ENCODE measurements around the gene FAM168B.

Gene FAM168B

DNA sequence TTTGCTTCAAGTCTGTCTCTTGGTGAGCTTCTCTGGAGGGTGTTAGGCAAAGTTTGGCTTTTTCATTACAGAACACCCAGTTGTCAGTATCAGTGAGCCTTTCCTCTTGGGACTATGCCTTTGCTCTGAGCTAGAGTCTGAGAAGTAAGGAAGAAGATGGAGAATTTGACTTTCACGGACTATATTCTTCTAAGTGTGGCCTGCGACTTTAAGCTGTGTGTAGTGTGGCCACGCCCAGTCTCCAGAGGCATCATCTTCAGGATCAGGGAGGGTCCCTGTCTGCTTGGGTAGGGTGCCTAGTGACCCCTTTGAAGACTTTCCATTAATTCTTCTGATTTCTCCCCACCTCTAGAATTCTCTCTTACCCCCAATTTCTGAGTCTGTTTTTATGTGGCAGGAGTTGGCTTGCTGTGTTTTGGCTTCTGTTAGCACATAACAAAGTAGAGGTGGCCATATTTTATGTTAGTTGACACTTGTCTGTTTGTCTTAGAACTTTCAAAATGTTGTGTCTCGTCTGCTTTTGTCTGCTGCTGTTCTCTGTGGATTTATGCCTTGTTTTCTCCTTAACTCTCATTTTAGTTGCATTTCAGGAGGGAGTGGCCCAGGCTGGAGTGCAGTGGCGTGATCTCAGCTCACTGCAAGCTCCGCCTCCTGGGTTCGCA, 20.4 kb upstream of the FAM168B start:
- TF ChIP-seq YY1 (IDR thresholded peaks at IDR 0.05; ENCODE audit: insufficient read depth, insufficient read length) (no peak), SUZ12 (IDR thresholded peaks at IDR 0.05; ENCODE audit: extremely low read depth, insufficient read depth, insufficient read length) (no peak), ZNF274 (IDR thresholded peaks at IDR 0.05; ENCODE audit: low read depth, low read length) (no peak)
- Histone ChIP-seq H3K9ac (ENCODE audit: insufficient read length, low read depth) (no peak overlapping the region), H3K36me3 (ENCODE audit: insufficient read depth, insufficient read length, low read length) (peaks cover 21% of the 10 kb centered on the region), H3K4me1 (ENCODE audit: insufficient read depth, insufficient read length) (no peaks in the 10 kb centered on the region), H3K4me3 (ENCODE audit: insufficient read length, low read depth) (no peak overlapping the region), H3K9me3 (ENCODE audit: insufficient read depth, low read length) (peaks cover 9% of the 10 kb centered on the region; the same call in 1 of the 2 replicates), H3K27me3 (ENCODE audit: insufficient read depth, insufficient read length) (no peaks in the 10 kb centered on the region)
- DNase-seq (ENCODE audit: low read depth, low spot score) = no peak

DNA sequence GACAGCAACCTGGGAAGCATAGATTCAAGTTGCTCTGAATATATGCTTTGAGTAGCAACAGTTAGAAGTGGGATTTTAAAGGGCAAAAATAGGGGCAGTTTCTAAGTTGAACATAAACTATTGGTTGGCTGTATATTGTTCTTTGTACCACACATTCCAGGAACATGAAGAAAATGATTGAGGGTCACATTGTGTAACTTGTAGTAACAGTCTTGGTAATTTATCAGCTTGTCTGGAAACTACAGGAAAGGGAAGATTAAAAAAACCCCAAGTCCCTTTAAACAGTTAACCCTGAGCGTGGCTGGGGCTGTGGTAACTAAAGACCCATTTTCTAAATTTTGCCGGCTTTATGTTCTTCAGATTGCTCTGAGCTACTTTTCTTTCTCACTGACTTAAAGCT, 19.3 kb upstream of the FAM168B start:
- no peak for DNase-seq (ENCODE audit: low read depth, low spot score)
- peaks cover 28% of the 10 kb centered on the region for H3K36me3 ChIP-seq (ENCODE audit: insufficient read depth, insufficient read length, low read length)
- H3K27me3 ChIP-seq (ENCODE audit: insufficient read depth, insufficient read length) = no peaks in the 10 kb centered on the region
- TF ChIP-seq SUZ12 (IDR thresholded peaks at IDR 0.05; ENCODE audit: extremely low read depth, insufficient read depth, insufficient read length) (no peak), ZNF274 (IDR thresholded peaks at IDR 0.05; ENCODE audit: low read depth, low read length) (no peak), YY1 (IDR thresholded peaks at IDR 0.05; ENCODE audit: insufficient read depth, insufficient read length) (no peak)
- H3K9ac ChIP-seq (ENCODE audit: insufficient read length, low read depth) = no peak overlapping the region
- H3K4me3 ChIP-seq (ENCODE audit: insufficient read length, low read depth) = no peak overlapping the region
- H3K9me3 ChIP-seq (ENCODE audit: insufficient read depth, low read length) = peaks cover 9% of the 10 kb centered on the region; the same call in 1 of the 2 replicates
- no peaks in the 10 kb centered on the region for H3K4me1 ChIP-seq (ENCODE audit: insufficient read depth, insufficient read length)

DNA sequence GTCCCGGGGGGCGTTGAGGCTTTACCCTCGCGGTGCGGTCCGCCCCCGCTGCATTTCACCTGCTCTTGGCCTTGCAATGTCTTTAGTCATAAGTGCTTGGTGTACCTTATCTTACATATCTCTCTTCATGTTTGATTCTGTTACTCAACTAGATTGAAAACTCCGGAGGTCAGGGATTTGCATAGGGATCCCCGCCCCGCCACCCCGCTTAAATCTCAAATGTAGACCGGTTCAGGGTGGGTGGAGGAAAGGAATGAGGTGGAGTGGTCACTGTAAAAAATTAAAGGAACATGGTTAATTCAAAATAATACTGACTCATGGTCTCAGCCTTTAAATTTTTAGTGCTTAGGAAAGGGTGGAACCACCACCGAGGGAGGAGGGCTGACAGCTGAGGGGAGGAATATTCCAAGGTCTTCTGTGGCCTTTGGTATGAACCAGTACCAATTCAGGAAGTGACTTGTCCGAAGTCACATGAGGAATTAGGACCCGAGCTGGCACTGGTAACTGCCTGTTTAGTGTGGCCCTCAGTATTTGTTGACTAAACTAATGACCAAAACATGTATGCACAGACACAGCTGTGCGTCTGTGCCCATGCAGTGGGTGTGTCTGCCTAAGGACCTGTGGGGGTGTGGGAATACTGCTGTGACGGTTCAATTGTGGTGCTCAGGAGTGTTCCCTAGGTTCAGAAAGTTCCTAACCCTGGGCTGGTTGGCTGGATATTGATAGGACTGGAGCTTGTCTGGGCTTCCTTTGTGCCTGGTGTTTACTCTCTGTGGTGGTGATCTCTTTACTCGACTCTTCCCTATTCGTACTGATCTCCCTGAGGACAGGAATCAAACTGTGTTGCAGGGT, 12.9 kb upstream of the FAM168B start:
- H3K4me1 ChIP-seq (ENCODE audit: insufficient read depth, insufficient read length) = peaks cover 2% of the 10 kb centered on the region
- peaks cover 22% of the 10 kb centered on the region for H3K36me3 ChIP-seq (ENCODE audit: insufficient read depth, insufficient read length, low read length)
- peak overlapping the region; percentile 93 for H3K9ac ChIP-seq (ENCODE audit: insufficient read length, low read depth)
- peak overlapping the region; percentile 91 for H3K4me3 ChIP-seq (ENCODE audit: insufficient read length, low read depth)
- no peaks in the 10 kb centered on the region for H3K27me3 ChIP-seq (ENCODE audit: insufficient read depth, insufficient read length)
- TF ChIP-seq YY1 (IDR thresholded peaks at IDR 0.05; ENCODE audit: insufficient read depth, insufficient read length) = no peak
- no peak for TF ChIP-seq SUZ12 (IDR thresholded peaks at IDR 0.05; ENCODE audit: extremely low read depth, insufficient read depth, insufficient read length)
- TF ChIP-seq ZNF274 (IDR thresholded peaks at IDR 0.05; ENCODE audit: low read depth, low read length) = no peak
- DNase-seq (ENCODE audit: low read depth, low spot score) = no peak
- H3K9me3 ChIP-seq (ENCODE audit: insufficient read depth, low read length) = no peaks in the 10 kb centered on the region

DNA sequence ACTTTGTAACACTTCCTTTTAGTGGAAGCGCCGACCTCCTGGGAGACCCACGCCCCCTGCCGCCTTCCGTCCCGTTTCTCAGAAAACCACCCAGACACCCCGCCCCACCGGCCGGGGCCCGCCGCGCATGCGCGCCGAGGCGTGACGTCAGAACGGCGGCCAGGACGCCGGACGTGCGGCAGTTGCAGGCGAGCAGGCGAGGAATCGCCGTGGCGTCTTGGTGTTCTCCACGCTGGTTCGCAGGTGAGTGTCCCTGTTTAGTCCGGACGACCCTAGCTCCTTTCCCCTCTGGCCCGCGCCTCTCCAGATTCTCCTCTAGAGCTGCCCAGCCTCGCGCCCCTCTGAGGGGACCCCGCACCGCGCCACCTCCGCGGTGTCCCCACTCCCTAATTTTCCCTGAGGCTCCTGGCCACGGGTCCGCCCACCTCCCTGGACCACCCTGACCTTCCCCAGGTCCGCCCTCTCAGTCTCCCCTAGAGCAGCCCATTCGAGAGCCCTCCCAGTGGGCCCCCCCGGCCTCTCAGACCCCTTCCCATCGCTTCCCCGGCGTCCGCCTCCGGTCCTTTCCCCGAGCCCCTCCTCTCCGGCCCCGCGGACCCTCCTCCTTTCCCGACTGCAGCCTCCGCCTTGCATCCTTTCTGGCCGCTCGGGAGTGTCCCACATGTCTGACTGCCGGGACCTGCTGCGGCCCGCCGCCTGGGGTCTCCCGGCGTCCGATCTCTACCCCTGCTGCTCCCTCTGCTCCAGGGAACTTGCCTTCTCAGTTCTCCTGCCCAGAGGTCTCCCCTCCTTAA, 12.1 kb upstream of the FAM168B start, which contains the start of gene PLEKHB2:
Gene PLEKHB2, plus strand, starts transcription at position 181 of the 794 bp plus-strand sequence. CDS start 15,606 bp downstream, outside the sequence.
- TF ChIP-seq YY1 (IDR thresholded peaks at IDR 0.05; ENCODE audit: insufficient read depth, insufficient read length) (no peak), SUZ12 (IDR thresholded peaks at IDR 0.05; ENCODE audit: extremely low read depth, insufficient read depth, insufficient read length) (no peak), ZNF274 (IDR thresholded peaks at IDR 0.05; ENCODE audit: low read depth, low read length) (no peak)
- no peaks in the 10 kb centered on the region for H3K27me3 ChIP-seq (ENCODE audit: insufficient read depth, insufficient read length)

DNA sequence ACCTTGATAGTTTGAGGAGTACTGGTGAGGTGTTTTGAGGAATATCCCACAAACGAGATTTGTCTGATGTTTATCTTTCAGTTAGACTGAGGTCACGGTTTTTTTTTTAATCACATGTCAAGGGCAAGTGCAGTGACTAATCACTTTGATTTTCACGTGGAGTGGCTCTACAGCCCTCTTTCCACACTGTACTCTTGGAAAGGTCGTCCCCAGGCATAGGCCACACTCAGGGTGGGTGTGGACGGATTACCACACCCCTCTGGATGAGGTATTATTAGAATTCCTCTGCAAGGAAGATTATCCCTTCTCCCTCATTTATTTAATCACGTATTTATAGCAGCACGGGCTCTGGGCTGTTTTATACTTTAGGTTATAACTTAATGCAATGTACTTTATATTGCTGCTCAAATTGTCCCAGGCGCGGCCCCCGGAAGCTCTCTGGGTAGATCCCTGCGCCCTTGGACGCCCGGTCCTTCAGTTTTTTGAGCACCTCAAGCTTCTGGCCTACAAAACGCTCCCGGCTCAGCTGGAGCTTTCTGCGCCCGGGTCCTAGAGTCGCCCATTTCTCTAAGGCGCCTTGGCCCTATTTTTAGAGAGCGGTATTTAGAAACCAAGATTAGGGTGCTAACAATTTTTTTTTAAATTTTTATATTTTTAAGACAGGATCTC, 11.4 kb upstream of the FAM168B start:
- Histone ChIP-seq H3K36me3 (ENCODE audit: insufficient read depth, insufficient read length, low read length) (peaks cover 22% of the 10 kb centered on the region), H3K4me1 (ENCODE audit: insufficient read depth, insufficient read length) (peaks cover 2% of the 10 kb centered on the region), H3K4me3 (ENCODE audit: insufficient read length, low read depth) (peak overlapping the region; percentile 37), H3K9me3 (ENCODE audit: insufficient read depth, low read length) (no peaks in the 10 kb centered on the region), H3K9ac (ENCODE audit: insufficient read length, low read depth) (peak overlapping the region; percentile 73), H3K27me3 (ENCODE audit: insufficient read depth, insufficient read length) (no peaks in the 10 kb centered on the region)
- DNase-seq (ENCODE audit: low read depth, low spot score) = peak; percentile 44
- TF ChIP-seq YY1 (IDR thresholded peaks at IDR 0.05; ENCODE audit: insufficient read depth, insufficient read length) (no peak), SUZ12 (IDR thresholded peaks at IDR 0.05; ENCODE audit: extremely low read depth, insufficient read depth, insufficient read length) (no peak), ZNF274 (IDR thresholded peaks at IDR 0.05; ENCODE audit: low read depth, low read length) (no peak)

More for the DNA sequence above, 12.1 kb upstream of the FAM168B start, which contains the start of gene PLEKHB2:
- DNase-seq (ENCODE audit: low read depth, low spot score) = peak; percentile 87
- peak within 1 kb of the TSS; percentile 93 for H3K9ac ChIP-seq (ENCODE audit: insufficient read length, low read depth)
- no peaks in the 10 kb centered on the region for H3K9me3 ChIP-seq (ENCODE audit: insufficient read depth, low read length)
- H3K36me3 ChIP-seq (ENCODE audit: insufficient read depth, insufficient read length, low read length) = peaks cover 22% of the 10 kb centered on the region
- peaks cover 2% of the 10 kb centered on the region for H3K4me1 ChIP-seq (ENCODE audit: insufficient read depth, insufficient read length)
- H3K4me3 ChIP-seq (ENCODE audit: insufficient read length, low read depth) = peak within 1 kb of the TSS; percentile 91

DNA sequence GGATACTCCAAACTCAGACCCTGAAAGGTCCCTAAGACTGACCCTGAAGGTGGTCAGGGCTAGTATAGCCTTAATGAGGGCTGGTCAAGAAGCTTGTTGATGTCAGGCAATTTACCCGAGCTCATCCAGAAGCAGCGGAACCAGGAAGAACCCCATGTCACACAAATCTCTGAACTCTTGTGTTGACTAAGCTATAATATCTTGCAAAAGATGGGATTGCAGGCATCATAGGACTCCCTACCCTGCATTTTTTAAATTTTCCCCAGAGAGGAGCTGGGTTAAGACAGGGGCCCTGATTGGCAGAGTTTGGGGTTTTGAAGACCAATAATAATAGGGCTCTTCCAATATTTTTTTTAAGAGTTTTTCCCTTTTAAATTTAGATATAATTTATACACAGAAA, 9.9 kb upstream of the FAM168B start:
- H3K36me3 ChIP-seq (ENCODE audit: insufficient read depth, insufficient read length, low read length) = peaks cover 14% of the 10 kb centered on the region
- H3K9ac ChIP-seq (ENCODE audit: insufficient read length, low read depth) = no peak overlapping the region
- no peak overlapping the region for H3K4me3 ChIP-seq (ENCODE audit: insufficient read length, low read depth)
- DNase-seq (ENCODE audit: low read depth, low spot score) = no peak
- H3K27me3 ChIP-seq (ENCODE audit: insufficient read depth, insufficient read length) = no peaks in the 10 kb centered on the region
- peaks cover 2% of the 10 kb centered on the region for H3K4me1 ChIP-seq (ENCODE audit: insufficient read depth, insufficient read length)
- no peaks in the 10 kb centered on the region for H3K9me3 ChIP-seq (ENCODE audit: insufficient read depth, low read length)
- TF ChIP-seq SUZ12 (IDR thresholded peaks at IDR 0.05; ENCODE audit: extremely low read depth, insufficient read depth, insufficient read length) = no peak
- no peak for TF ChIP-seq YY1 (IDR thresholded peaks at IDR 0.05; ENCODE audit: insufficient read depth, insufficient read length)
- TF ChIP-seq ZNF274 (IDR thresholded peaks at IDR 0.05; ENCODE audit: low read depth, low read length) = no peak
